Medulla oblongata (tissue), 1 donor: ENCODE results near the gene DMPK.
"Not testable (repeated sequence)": the region's sequence is repeated elsewhere in the genome, so short reads cannot be mapped to it uniquely, and the experiment has no call there.

Experiments
- DNase-seq: peaks from one replicate; pipeline ENCODE4 v3.0.0-alpha.2; 2015; ENCODE audit errors: extremely low spot score

DMPK gene

GRCh38 chr19:45814851-45815480 lies 32.7 kb upstream of the DMPK start, which contains the start of gene RSPH6A:
Gene RSPH6A (minus strand): TSS chr19:45815308. CDS start chr19:45815176, 132 bp downstream.
- no peak for DNase-seq

- no peak for DNase-seq
Measured at GRCh38 chr19:45814166-45814780, 32.0 kb upstream of the DMPK start.

- DNase-seq: no peak
Measured at GRCh38 chr19:45812297-45812696, 30.0 kb upstream of the DMPK start.

GRCh38 chr19:45809643-45810159 lies 27.4 kb upstream of the DMPK start:
- DNase-seq: no peak

GRCh38 chr19:45805719-45806118 lies 23.4 kb upstream of the DMPK start:
- no peak for DNase-seq

DNA sequence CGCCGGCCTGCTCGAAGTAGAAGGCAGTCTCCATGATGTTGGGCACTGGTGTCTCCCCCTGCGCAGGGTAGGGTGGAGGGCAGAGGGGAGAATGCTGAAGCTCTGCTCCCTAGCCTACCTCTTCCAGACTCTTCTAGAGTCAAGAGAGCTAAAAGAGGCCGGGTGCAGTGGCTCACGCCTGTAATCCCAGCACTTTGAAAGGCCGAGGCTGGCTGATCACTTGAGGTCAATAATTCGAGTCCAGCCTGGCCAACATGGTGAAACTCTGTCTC lies 22.6 kb upstream of the DMPK start:
- no peak for DNase-seq

- DNase-seq: no peak
Measured at GRCh38 chr19:45804140-45804958, 22.1 kb upstream of the DMPK start.

- DNase-seq: no peak
Measured at GRCh38 chr19:45801603-45802175, 19.4 kb upstream of the DMPK start.

GRCh38 chr19:45800070-45800553 lies 17.8 kb upstream of the DMPK start:
- DNase-seq: no peak

DNA sequence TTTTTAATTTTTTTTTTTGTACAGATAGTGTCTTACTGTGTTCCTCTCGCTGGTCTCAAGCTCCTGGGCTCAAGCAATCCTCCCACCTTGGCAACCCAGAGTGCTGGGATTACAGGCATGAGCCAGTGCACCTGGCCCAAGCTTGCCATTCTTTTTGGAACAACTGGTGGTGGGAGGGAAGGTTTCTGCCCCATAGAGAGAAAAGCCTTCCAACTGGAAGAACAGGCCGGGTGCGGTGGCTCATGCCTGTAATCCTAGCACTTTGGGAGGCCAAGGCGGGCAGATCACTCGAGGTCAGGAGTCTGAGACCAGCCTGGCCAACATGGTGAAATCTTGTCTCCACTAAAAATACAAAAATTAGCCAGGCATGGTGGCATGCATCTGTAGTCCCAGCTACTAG lies 17.3 kb upstream of the DMPK start:
- DNase-seq: not testable (repeated sequence)

DNA sequence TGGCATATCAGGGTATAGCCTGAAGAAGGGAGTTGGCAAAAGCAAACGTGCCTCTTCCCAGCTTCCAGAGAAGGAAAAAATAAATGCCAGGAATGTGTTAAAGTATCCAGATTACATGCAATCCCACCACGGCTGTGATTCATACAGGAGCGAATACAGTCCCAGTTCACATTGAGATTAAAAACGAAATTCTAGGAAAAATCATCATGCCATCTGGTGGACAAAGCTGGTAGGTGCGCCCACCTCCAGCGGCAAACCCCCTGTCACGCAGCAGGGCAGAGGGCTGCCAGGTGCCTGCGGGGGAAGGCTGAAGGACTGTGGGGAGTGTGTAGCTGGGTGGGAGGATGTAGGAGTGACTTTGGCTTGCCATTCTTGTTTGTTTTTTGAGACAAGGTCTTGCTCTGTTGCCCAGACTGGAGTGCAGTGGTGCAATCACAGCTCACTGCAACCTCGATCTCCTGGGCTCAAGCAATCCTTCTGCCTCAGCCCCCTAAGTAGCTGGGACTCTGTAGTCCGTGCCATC lies 16.8 kb upstream of the DMPK start:
- peak; percentile 59 for DNase-seq

- no peak for DNase-seq
Measured at GRCh38 chr19:45794627-45795026, 12.3 kb upstream of the DMPK start.

- no peak for DNase-seq
Measured at GRCh38 chr19:45793876-45794275, 11.6 kb upstream of the DMPK start.

GRCh38 chr19:45793178-45793564 lies 10.9 kb upstream of the DMPK start:
- DNase-seq: no peak

DNA sequence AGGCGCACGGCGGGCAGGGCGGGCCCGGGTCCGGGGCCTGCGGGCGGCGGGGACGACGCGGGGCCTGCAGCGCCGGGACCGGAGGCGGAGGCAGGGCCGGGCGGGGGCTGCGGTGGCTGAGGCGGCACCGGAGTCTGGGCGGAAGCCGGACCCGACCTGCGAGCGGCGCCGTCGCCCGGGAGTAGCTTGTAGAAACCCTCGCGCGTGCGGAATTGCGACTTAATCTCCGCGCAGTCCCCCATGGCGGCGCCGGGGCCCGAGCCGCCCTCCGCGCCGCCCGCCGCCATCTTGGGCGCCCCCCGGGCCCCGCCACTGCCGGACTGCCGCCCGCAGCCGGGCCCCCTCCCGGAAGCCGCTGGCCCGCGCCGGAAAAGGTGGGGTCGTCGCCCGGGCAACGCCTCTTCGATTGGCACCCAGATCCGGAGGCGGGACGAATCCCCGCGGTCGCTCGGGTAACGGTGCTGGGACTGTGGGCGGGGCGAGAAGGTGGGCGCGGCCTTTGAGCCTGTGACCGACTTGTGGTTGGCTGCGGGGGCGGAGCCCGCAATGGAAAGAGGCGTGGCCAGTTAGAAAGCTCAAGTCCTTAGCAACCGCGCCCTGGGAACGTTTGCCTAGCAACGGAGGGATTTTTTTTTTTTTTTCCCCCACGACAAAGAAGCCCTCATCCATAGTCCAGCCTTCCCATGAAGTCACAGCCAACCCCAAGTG lies 10.3 kb upstream of the DMPK start, which contains the start of gene DMWD:
TSS of gene DMWD (minus strand) at position 376 of the 708 bp plus-strand sequence. CDS start at position 287, 89 bp downstream.
- DNase-seq: peak; percentile 99

DNA sequence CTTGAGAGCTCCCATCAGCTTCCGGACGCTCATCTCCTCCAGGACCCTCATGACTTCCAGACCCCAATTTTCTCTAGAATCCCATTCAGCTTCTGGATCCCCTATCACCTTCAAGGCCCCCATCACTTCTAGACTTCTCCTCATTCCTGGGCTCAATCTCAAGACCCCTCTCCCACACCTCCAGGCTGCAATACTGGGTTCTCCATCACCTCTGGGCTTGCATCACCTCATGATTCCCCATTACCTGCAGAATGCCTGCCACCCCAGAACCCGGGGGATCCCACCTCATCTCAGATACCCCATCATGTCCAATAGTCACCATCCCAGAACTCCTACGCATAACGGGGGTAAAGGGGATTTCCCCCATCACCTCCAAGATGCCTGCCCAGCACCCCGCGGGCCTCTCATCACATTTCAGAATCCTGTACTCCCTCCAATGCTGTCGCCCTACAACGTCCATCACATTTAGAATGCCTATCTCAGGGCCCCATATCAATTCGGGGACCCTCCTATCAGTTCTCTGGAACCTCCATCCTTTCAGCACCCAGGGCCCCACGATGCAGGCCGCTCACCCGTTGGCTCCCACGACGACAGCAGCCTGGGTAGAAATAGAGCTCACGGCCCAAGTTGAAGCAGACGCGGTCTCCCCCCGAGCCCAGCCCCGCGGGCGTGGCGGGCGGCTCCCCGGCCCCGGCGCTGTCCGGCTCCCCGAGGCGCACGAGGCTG lies 9.6 kb upstream of the DMPK start:
- DNase-seq: no peak

- DNase-seq: peak; percentile 65
Measured at GRCh38 chr19:45790942-45791341, 8.7 kb upstream of the DMPK start.

DNA sequence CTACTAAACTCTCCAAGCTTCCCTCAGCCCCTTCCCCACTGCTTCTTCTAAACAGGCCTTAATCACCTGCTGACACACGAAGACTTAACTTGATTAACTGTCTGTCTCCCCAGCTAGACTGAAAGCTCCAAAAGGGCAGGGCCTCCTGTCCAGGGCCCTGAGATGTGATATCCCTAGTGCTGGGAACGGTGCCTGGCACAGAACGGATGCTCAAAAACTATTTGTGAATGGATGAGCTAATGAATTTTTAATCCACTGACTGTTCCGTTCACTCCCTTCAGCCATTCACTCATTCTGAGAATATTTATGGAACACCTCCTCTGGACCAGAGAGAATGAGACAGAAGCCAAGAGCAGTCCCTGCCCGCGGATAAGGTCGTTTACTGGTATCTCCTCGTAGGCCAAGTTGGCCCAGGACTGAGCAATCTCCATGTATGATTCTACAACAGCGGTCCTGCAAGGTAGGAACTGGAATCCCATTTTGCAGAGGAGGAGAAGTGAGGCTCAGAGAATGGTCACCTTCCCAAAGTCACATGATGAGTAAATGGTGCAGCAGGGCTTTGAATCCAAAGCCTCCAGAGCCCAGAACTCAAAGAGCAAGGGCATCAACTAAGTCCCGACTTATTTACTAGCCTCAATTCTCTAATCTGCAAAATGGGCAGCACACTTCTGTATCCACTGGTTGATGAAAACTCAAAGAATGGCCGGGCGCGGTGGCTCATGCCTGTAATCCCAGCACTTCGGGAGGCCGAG lies 6.9 kb upstream of the DMPK start:
- no peak for DNase-seq

DNA sequence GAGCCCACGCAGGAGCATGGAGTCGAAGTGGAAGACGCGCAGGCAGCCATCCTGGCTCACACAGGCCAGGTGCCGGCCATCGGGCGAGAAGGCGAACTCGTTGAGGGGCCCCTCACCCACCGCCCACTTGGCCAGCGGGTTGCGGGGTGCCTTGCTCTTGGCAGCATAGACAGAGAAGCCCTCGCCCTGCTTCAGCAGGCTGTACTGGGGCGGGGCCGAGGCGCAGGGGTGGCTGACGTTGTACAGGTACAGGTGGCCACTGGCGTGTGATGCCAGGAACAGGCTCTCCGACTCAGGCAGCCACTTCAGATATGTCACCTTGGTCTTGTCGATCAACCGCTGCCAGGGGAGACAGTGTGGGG lies 4.2 kb upstream of the DMPK start:
- no peak for DNase-seq
